HCT116 (cell line): ENCODE measurements around the gene MT4. TPM values are rescaled to one million over a fixed set of nuclear protein-coding genes. Genes with fewer than 3 reads are reported as not detected.

Experiments used
- ATAC-seq: fragments of 200-7000 bp; cut with Tn5 transposase; 2 replicates; pipeline ENCODE4 v1.9.1; 2020; ENCODE audit warnings: mild to moderate bottlenecking, moderate library complexity
- BruUV-seq: library from RNA; stranded (reverse); fragments of 400-500 nt; replicated peaks from 2 replicates; lab custom pipeline; 2021; lab: Mats Ljungman, UMichigan
- CTCF ChIA-PET: fragments of 300-600 bp; sonication (Branson Sonifier 250); formaldehyde crosslinking; loops from one replicate; lab custom pipeline; 2021; ENCODE audit warnings: antibody characterized with exemption; lab: Charles Lee
- POLR2A ChIA-PET: fragments of 300-600, 350-600 bp; sonication (Branson Sonifier 250); formaldehyde crosslinking; loops from one replicate; lab custom pipeline; 2021; ENCODE audit warnings: antibody characterized with exemption; lab: Charles Lee
- RAD21 ChIA-PET, 2 experiments: fragments of 300-600 bp; sonication (Branson Sonifier 250); formaldehyde crosslinking; loops; one replicate each; lab custom pipeline; 2023; ENCODE audit warnings: low total read pairs in 2 of 2; ENCODE audit not compliant: uncharacterized antibody in 2 of 2, unreplicated experiment in 2 of 2, low non-redundant PET in 1 of 2; lab: Charles Lee
- DNase-seq: peaks from one replicate; pipeline ENCODE4 v3.0.0-alpha.2; 2010; ENCODE audit warnings: low read depth, low spot score
- H2AFZ ChIP-seq: fragments of 200-600 bp; shearing (Covaris generic), sonication (generic); 2 replicates; pipeline ENCODE4 v1.6.1; 2017; ENCODE audit warnings: low read depth, mixed run types, mixed read lengths, antibody characterized with exemption, low read length; ENCODE audit not compliant: poor library complexity, severe bottlenecking
- H3K27ac ChIP-seq: 2 replicates; pipeline ENCODE4 v1.5.1; 2012; ENCODE audit warnings: low read depth, low read length
- H3K27me3 ChIP-seq: fragments of 200-600 bp; sonication (generic); 2 replicates; pipeline ENCODE4 v1.6.1; 2016; ENCODE audit warnings: mixed run types, low read length, mixed read lengths; ENCODE audit not compliant: insufficient read depth
- H3K36me3 ChIP-seq, 2 experiments: fragments of 200-500 bp in 1 of 2; fragments of 200-600 bp in 1 of 2; sonication (Bioruptor generic) in 1 of 2; sonication (generic) in 1 of 2; 2 replicates each; pipeline versions ENCODE4 v1.5.1 to v1.6.1; 2014 to 2016; ENCODE audit warnings: low read length in 2 of 2, inconsistent platforms in 1 of 2, mixed read lengths in 1 of 2, mixed run types in 1 of 2; ENCODE audit not compliant: insufficient read depth in 2 of 2, control insufficient read depth in 1 of 2
- H3K4me1 ChIP-seq, 2 experiments: fragments of 200-600 bp in 1 of 2; sonication (generic) in 1 of 2; 2 replicates each; pipeline versions ENCODE4 v1.5.1 to v1.6.1; 2012 to 2017; ENCODE audit warnings: low read length in 2 of 2, inconsistent platforms in 1 of 2, mild to moderate bottlenecking in 1 of 2, mixed read lengths in 1 of 2, mixed run types in 1 of 2, moderate library complexity in 1 of 2; ENCODE audit not compliant: insufficient read depth in 2 of 2, control insufficient read depth in 1 of 2
- H3K4me2 ChIP-seq: fragments of 200-600 bp; sonication (generic); 2 replicates; pipeline ENCODE4 v1.6.1; 2017; ENCODE audit warnings: mixed run types, low read length, mixed read lengths
- H3K4me3 ChIP-seq, 2 experiments: fragments of 200-600 bp in 1 of 2; sonication (generic) in 1 of 2; replicated peaks in 1 of 2; 2 replicates each; pipeline ENCODE4 v1.5.1; 2011 to 2016; ENCODE audit warnings: low read length in 2 of 2, control low read depth in 1 of 2, low read depth in 1 of 2, mild to moderate bottlenecking in 1 of 2, mixed read lengths in 1 of 2, mixed run types in 1 of 2
- H3K79me2 ChIP-seq: fragments of 200-600 bp; sonication (generic); 2 replicates; pipeline ENCODE4 v1.6.1; 2017; ENCODE audit warnings: mild to moderate bottlenecking, mixed run types, low read length, moderate library complexity, mixed read lengths; ENCODE audit not compliant: insufficient read depth
- H3K9ac ChIP-seq: fragments of 200-600 bp; sonication (generic); 2 replicates; pipeline ENCODE4 v1.6.1; 2016; ENCODE audit warnings: low read length, mixed read lengths
- H3K9me2 ChIP-seq: fragments of 200-600 bp; sonication (generic), shearing (Covaris generic); 2 replicates; pipeline ENCODE4 v1.6.1; 2017; ENCODE audit warnings: mixed run types, mild to moderate bottlenecking, moderate library complexity; ENCODE audit not compliant: insufficient read depth
- H3K9me3 ChIP-seq, 2 experiments: fragments of 200-500 bp in 1 of 2; fragments of 200-600 bp in 1 of 2; sonication (Bioruptor generic) in 1 of 2; sonication (generic) in 1 of 2; 2 replicates each; pipeline ENCODE4 v1.6.1; 2014 to 2017; ENCODE audit warnings: low read length in 2 of 2, mixed read lengths in 2 of 2, inconsistent platforms in 1 of 2, low read depth in 1 of 2, mild to moderate bottlenecking in 1 of 2, mixed run types in 1 of 2, moderate library complexity in 1 of 2; ENCODE audit not compliant: control insufficient read depth in 1 of 2, insufficient read depth in 1 of 2
- H4K20me1 ChIP-seq: fragments of 200-600 bp; sonication (generic), shearing (Covaris generic); 2 replicates; pipeline ENCODE4 v1.6.1; 2017; ENCODE audit warnings: mixed run types, mild to moderate bottlenecking, moderate library complexity; ENCODE audit not compliant: insufficient read depth
- CTCF ChIP-seq, 3 experiments: fragments of 200-600 bp in 1 of 3; sonication (generic) in 1 of 3; IDR thresholded peaks in 2 of 3; conservative IDR thresholded peaks in 1 of 3; 2 replicates each; pipeline ENCODE4 v1.5.1; 2012 to 2017; ENCODE audit warnings: low read depth in 2 of 3, low read length in 2 of 3, antibody characterized with exemption in 1 of 3, borderline replicate concordance in 1 of 3, control low read depth in 1 of 3, mild to moderate bottlenecking in 1 of 3, mixed read lengths in 1 of 3, mixed run types in 1 of 3, moderate library complexity in 1 of 3; ENCODE audit not compliant: insufficient read depth in 1 of 3
- EGR1 ChIP-seq: IDR thresholded peaks from 2 replicates; pipeline ENCODE4 v1.6.1; 2012; ENCODE audit warnings: low read depth
- JUND ChIP-seq: IDR thresholded peaks from 2 replicates; pipeline ENCODE4 v1.6.1; 2012
- MAX ChIP-seq: IDR thresholded peaks from 2 replicates; pipeline ENCODE4 v1.6.1; 2012
- RAD21 ChIP-seq: IDR thresholded peaks from 2 replicates; pipeline ENCODE4 v1.6.1; 2012; ENCODE audit warnings: low read depth, mild to moderate bottlenecking
- SIN3A ChIP-seq: IDR thresholded peaks from 2 replicates; pipeline ENCODE4 v1.6.1; 2012; ENCODE audit warnings: low read depth
- SRF ChIP-seq: IDR thresholded peaks from 2 replicates; pipeline ENCODE4 v1.6.1; 2012; ENCODE audit warnings: low read depth
- YY1 ChIP-seq: IDR thresholded peaks from 2 replicates; pipeline ENCODE4 v1.6.1; 2011; ENCODE audit warnings: low read length, low read depth, moderate library complexity, mild to moderate bottlenecking; ENCODE audit not compliant: insufficient replicate concordance; ENCODE audit errors: extremely low read depth
- intact Hi-C: fragments of 100-400 bp; cut with micrococcal nuclease; formaldehyde crosslinking; loops from 2 replicates; pipeline ENCODE4 v1.10.0; 2022
- total RNA-seq: library from RNA; stranded (reverse); gene quantifications from one replicate; pipeline ENCODE4 v1.2.1, GENCODE V29; 2021; ENCODE audit not compliant: unreplicated experiment

The MT4 gene
- total RNA-seq, 1 experiment from 2014 or later: not detected

GRCh38 chr16:56600398-56600999 lies 35.6 kb downstream of the MT4 start:
- Histone ChIP-seq H3K27ac (no peak overlapping the region), H3K36me3 (no peaks in the 10 kb centered on the region), H3K27me3 (no peaks in the 10 kb centered on the region), H3K9me3 (no peaks in the 10 kb centered on the region), H3K4me2 (peak overlapping the region; percentile 52), H3K4me1 (peaks cover 7 to 28% of the 10 kb centered on the region in 2 experiments; a peak in 3 of 4 replicates), H3K79me2 (no peaks in the 10 kb centered on the region), H4K20me1 (no peaks in the 10 kb centered on the region), H3K9me2 (no peaks in the 10 kb centered on the region), H3K4me3 (no peak overlapping the region), H3K9ac (no peak overlapping the region), H2AFZ (peak overlapping the region; percentile 94)
- peak; percentile 86 for ATAC-seq
- peak; percentile 55 for DNase-seq
- no TSS peak for BruUV-seq
- ChIA-PET POLR2A (interaction anchor here (0.6 to 2.2 kb wide), 3 partner anchors 8 to 26 kb away, joined by 3 to 10 read pairs (median 7); partner anchors contain the start of genes MT1E and MT2A), RAD21 (interaction anchor here (0.5 to 1.9 kb wide), 5 partner anchors 25 to 145 kb away, joined by 3 to 13 read pairs (median 4); no protein-coding TSS in a partner anchor), CTCF (interaction anchor here (0.6 to 2.1 kb wide), 19 partner anchors 8 to 244 kb away, joined by 3 to 25 read pairs (median 4); partner anchors contain the start of genes MT1E and MT2A)
- intact Hi-C loops: loop anchor here (2.0 kb wide), 1 partner anchor 86 kb away; no protein-coding TSS in a partner anchor
- TF ChIP-seq JUND (no peak), YY1 (peak; percentile 61), CTCF (IDR thresholded peaks at IDR 0.05 in 2 of 3, conservative IDR thresholded peaks at IDR 0.05 in 1 of 3; ENCODE audit: borderline replicate concordance in 1 of 3, insufficient read depth in 1 of 3, low read depth in 2 of 3, low read length in 2 of 3) (peak in 2 of 3 experiments; percentile 80 to 81; a peak in 4 of 6 replicates)

- no peaks in the 10 kb centered on the region for H3K9me2 ChIP-seq
- intact Hi-C loops: loop anchor here (2.0 kb wide), 1 partner anchor 87 kb away; no protein-coding TSS in a partner anchor
- no peak overlapping the region for H3K4me3 ChIP-seq
- no peaks in the 10 kb centered on the region for H3K36me3 ChIP-seq
- no peaks in the 10 kb centered on the region for H4K20me1 ChIP-seq
- H3K27me3 ChIP-seq: no peaks in the 10 kb centered on the region
- BruUV-seq: no TSS peak
- CTCF ChIA-PET: interaction anchor here (1.1 to 2.1 kb wide), 7 partner anchors 10 to 188 kb away, joined by 3 to 25 read pairs (median 7); partner anchors contain the start of gene MT1E
- peaks cover 15 to 36% of the 10 kb centered on the region in 2 experiments for H3K4me1 ChIP-seq
- RAD21 ChIA-PET: interaction anchor here (1.2 to 1.9 kb wide), 3 partner anchors 24 to 101 kb away, joined by 4 to 13 read pairs (median 4); no protein-coding TSS in a partner anchor
- no peaks in the 10 kb centered on the region for H3K79me2 ChIP-seq
- no peak overlapping the region for H3K9ac ChIP-seq
- H3K4me2 ChIP-seq: no peak overlapping the region
- ATAC-seq (no peak), DNase-seq (no peak)
- no peaks in the 10 kb centered on the region for H3K9me3 ChIP-seq
- no peak overlapping the region for H2AFZ ChIP-seq
- H3K27ac ChIP-seq: no peak overlapping the region
- POLR2A ChIA-PET: interaction anchor here (1.3 to 2.2 kb wide), 2 partner anchors 24 to 26 kb away, joined by 7 to 10 read pairs; partner anchors contain the start of gene MT1E
- TF ChIP-seq RAD21 (no peak), CTCF (IDR thresholded peaks at IDR 0.05 in 2 of 3, conservative IDR thresholded peaks at IDR 0.05 in 1 of 3; ENCODE audit: borderline replicate concordance in 1 of 3, insufficient read depth in 1 of 3, low read depth in 2 of 3, low read length in 2 of 3) (no peak), MAX (no peak), JUND (no peak), SRF (no peak), EGR1 (no peak), SIN3A (no peak)
Observed at GRCh38 chr16:56601325-56601724, 36.5 kb downstream of the MT4 start.
